ENCODE data around the gene LITAFD.
A peak's percentile ranks its signal among the peaks of the same experiment; 100 is the strongest.

The LITAFD gene

GRCh38 chr16:8920645-8921346 is 38.6 kb downstream of the LITAFD start:
- no peak for DNase-seq

GRCh38 chr16:8921347-8921984 is 39.3 kb downstream of the LITAFD start:
- DNase-seq = no peak

GRCh38 chr16:8923199-8923598 is 41.0 kb downstream of the LITAFD start:
- no peak for DNase-seq

- peak in 1 of 2 experiments; percentile 10 for DNase-seq
Measured at GRCh38 chr16:8924214-8924613, 42.1 kb downstream of the LITAFD start.

- no peak for DNase-seq
Measured at GRCh38 chr16:8925455-8925854, 43.3 kb downstream of the LITAFD start.

GRCh38 chr16:8926827-8927226 is 44.7 kb downstream of the LITAFD start:
- DNase-seq = no peak

GRCh38 chr16:8928467-8928957 is 46.4 kb downstream of the LITAFD start:
- DNase-seq = no peak

- no peak for DNase-seq
Measured at GRCh38 chr16:8929086-8929748, 47.1 kb downstream of the LITAFD start.

- no peak for DNase-seq
Measured at GRCh38 chr16:8931859-8932258, 49.7 kb downstream of the LITAFD start.

- no peak for DNase-seq
Measured at GRCh38 chr16:8934601-8935000, 52.5 kb downstream of the LITAFD start.
